ENCODE measurements around the gene UFSP2.

The UFSP2 gene

GRCh38 chr4:185463541-185463940 lies 37.8 kb upstream of the UFSP2 start:
- no peak overlapping the region for H3K4me3 ChIP-seq (replicated peaks in 1 of 2; ENCODE audit: low read depth in 2 of 2, low read length in 2 of 2)
- no peak for DNase-seq (ENCODE audit: low read depth in 2 of 2)
- no peak for TF ChIP-seq CTCF (IDR thresholded peaks at IDR 0.05; ENCODE audit: low read depth, low read length)

GRCh38 chr4:185461565-185461964 lies 35.8 kb upstream of the UFSP2 start:
- DNase-seq (ENCODE audit: low read depth in 2 of 2), result no peak
- no peak for TF ChIP-seq CTCF (IDR thresholded peaks at IDR 0.05; ENCODE audit: low read depth, low read length)
- H3K4me3 ChIP-seq (replicated peaks in 1 of 2; ENCODE audit: low read depth in 2 of 2, low read length in 2 of 2), result no peak overlapping the region

DNA sequence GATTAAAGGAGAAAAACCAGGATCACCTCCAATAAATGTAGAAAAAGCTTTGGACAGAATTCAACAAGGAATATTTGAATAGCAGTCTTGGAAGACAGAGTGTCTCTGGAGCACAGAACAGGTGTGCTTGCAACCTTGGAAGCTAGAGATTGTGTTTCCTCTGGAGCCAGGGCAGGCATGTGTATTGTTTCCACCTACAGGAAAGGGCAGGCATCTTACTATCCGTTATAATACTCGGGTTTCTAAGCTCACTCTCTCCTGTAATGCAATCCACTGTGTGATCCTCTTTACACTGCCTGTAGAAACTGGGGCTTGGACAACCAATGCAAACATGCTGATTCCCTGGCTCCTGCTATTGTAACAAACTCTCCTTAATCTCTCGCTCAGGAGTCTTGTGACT lies 31.4 kb upstream of the UFSP2 start:
- H3K4me3 ChIP-seq (replicated peaks in 1 of 2; ENCODE audit: low read depth in 2 of 2, low read length in 2 of 2), result no peak overlapping the region
- DNase-seq (ENCODE audit: low read depth in 2 of 2), result no peak
- no peak for TF ChIP-seq CTCF (IDR thresholded peaks at IDR 0.05; ENCODE audit: low read depth, low read length)

- no peak for TF ChIP-seq CTCF (IDR thresholded peaks at IDR 0.05; ENCODE audit: low read depth, low read length)
- DNase-seq (ENCODE audit: low read depth in 2 of 2), result no peak
- H3K4me3 ChIP-seq (replicated peaks in 1 of 2; ENCODE audit: low read depth in 2 of 2, low read length in 2 of 2), result no peak overlapping the region
These were observed 30.4 kb upstream of the UFSP2 start for GRCh38 chr4:185456131-185456530.

DNA sequence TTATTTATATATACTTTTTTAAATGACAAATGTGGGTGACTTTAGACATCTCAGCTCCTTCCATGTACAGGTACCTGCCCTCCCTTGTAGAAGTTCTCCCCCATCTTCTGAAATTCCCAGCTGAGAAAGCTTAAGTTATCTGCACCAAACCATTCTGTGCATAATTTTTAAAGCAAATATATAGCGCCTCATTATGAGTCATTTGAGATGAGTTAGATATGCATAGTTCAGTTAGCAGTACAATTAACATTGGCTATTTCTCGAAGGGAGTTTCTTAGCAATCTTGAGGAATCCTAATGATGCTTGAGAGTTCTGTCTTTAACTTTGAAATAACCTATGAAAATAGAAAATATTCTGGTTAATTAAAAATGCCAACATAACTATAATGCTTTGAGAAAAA lies 19.4 kb upstream of the UFSP2 start:
- no peak overlapping the region for H3K4me3 ChIP-seq (replicated peaks in 1 of 2; ENCODE audit: low read depth in 2 of 2, low read length in 2 of 2)
- no peak for TF ChIP-seq CTCF (IDR thresholded peaks at IDR 0.05; ENCODE audit: low read depth, low read length)
- DNase-seq (ENCODE audit: low read depth in 2 of 2), result no peak

GRCh38 chr4:185441479-185441878 lies 15.7 kb upstream of the UFSP2 start:
- no peak for TF ChIP-seq CTCF (IDR thresholded peaks at IDR 0.05; ENCODE audit: low read depth, low read length)
- DNase-seq (ENCODE audit: low read depth in 2 of 2), result no peak
- H3K4me3 ChIP-seq (replicated peaks in 1 of 2; ENCODE audit: low read depth in 2 of 2, low read length in 2 of 2), result no peak overlapping the region

DNA sequence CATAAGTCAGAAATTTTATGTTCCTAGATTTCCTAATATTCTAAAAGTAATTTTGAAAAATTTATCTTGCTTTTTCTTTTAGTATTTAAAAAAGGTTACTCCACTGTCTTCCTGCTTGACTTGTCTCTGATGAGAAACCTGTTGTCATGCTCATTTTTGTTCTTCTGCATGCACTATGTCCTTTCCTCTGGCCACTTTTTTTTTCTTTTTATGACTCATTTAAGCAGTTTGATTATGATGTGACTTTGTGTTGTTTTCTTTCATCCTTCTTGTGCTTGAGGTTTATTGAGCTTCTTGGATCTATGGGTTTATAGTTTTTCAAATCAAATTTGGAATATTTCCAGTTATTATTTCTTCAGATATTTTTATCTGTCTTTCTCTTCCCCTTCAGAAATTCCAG lies 12.0 kb upstream of the UFSP2 start:
- H3K4me3 ChIP-seq (replicated peaks in 1 of 2; ENCODE audit: low read depth in 2 of 2, low read length in 2 of 2), result no peak overlapping the region
- TF ChIP-seq CTCF (IDR thresholded peaks at IDR 0.05; ENCODE audit: low read depth, low read length), result no peak
- no peak for DNase-seq (ENCODE audit: low read depth in 2 of 2)

Measured in cardiac fibroblast (primary cell).